GM12891 (cell line): ENCODE measurements around the gene C1QTNF8.

ENCODE experiments used
- DNase-seq: peaks from one replicate; pipeline ENCODE4 v3.0.0; 2011; ENCODE audit warnings: low spot score; ENCODE audit not compliant: insufficient read length
- FAIRE-seq: peaks from 2 replicates; lab custom pipeline; 2011; peaks lifted over from hg19 to GRCh38; lab: Jason Lieb, UNC
- PAX5 ChIP-seq: IDR thresholded peaks from 2 replicates; pipeline ENCODE4 v1.6.1; 2011; ENCODE audit warnings: low read length, moderate library complexity, mild to moderate bottlenecking; ENCODE audit not compliant: insufficient read depth, severe bottlenecking
- POLR2A ChIP-seq: IDR thresholded peaks from 2 replicates; pipeline ENCODE4 v1.6.1; 2011; ENCODE audit warnings: low read depth, low read length, control low read depth
- POLR2AphosphoS5 ChIP-seq: IDR thresholded peaks from 2 replicates; pipeline ENCODE4 v1.6.1; 2011; ENCODE audit warnings: low read depth, low read length, control low read depth
- POU2F2 ChIP-seq: IDR thresholded peaks from 2 replicates; pipeline ENCODE4 v1.6.1; 2011; ENCODE audit warnings: low read depth, mild to moderate bottlenecking, control low read depth, low read length, moderate library complexity
- SPI1 ChIP-seq: IDR thresholded peaks from 2 replicates; pipeline ENCODE4 v1.6.1; 2011; ENCODE audit warnings: low read depth, low read length, control low read depth
- TAF1 ChIP-seq: IDR thresholded peaks from 2 replicates; pipeline ENCODE4 v1.6.1; 2011; ENCODE audit warnings: low read depth, low read length, control low read depth

The C1QTNF8 gene

DNA sequence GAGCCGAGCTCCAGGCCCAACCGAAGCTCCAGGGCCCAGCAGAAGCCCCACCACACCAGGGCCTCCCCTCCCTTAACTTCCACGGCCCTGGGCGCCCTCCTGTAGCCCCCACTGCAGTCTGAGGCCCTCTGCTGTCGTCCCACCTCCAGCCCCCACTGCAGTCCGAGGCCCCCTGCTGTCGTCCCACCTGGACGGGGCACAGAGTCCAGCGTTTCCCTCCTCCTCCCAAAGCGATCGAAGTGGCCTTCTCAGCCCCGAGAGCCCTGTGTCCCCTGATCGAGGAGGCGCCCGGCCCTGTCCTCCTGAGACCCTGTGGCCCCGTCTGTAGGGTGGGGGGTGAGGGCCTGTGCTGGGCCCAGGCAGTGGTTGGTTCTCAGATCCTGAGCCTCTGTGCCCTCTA lies 31.1 kb upstream of the C1QTNF8 start:
- TF ChIP-seq POLR2A (no peak), SPI1 (no peak), TAF1 (no peak), POU2F2 (no peak), PAX5 (no peak)
- no peak for DNase-seq
- FAIRE-seq: no peak

DNA sequence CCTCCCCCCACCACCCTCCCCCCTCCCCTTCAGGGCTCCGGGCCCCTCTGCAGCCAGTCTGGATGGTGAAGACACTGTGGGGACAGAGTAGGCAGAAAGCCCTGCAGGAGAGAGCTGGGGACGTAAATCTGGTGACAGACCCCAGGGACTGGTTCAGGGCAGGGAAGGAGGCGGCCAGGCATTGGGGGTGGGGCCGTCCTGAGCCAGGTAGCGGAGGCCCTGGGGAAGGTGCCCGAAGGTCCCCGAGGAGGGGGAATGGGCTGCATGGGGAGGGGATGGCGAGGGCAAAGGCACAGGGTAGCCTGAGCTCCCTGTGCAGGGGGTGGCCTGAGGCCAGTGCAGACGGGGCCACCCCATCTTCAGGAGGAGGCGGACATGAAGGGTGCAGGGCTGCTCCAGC lies 30.5 kb upstream of the C1QTNF8 start:
- DNase-seq: no peak
- FAIRE-seq: no peak
- TF ChIP-seq POLR2A: no peak
- TF ChIP-seq POU2F2: no peak
- TF ChIP-seq PAX5: no peak
- no peak for TF ChIP-seq SPI1
- TF ChIP-seq POLR2AphosphoS5: no peak
- no peak for TF ChIP-seq TAF1

GRCh38 chr16:1126044-1126443 lies 30.0 kb upstream of the C1QTNF8 start:
- DNase-seq (no peak), FAIRE-seq (no peak)
- TF ChIP-seq PAX5 (no peak), SPI1 (no peak), POLR2AphosphoS5 (no peak), POLR2A (no peak), TAF1 (no peak), POU2F2 (no peak)

GRCh38 chr16:1125471-1125870 lies 29.4 kb upstream of the C1QTNF8 start:
- DNase-seq (peak; percentile 63), FAIRE-seq (no peak)
- no peak for TF ChIP-seq TAF1
- no peak for TF ChIP-seq PAX5
- TF ChIP-seq POLR2A: no peak
- TF ChIP-seq SPI1: no peak
- no peak for TF ChIP-seq POLR2AphosphoS5
- no peak for TF ChIP-seq POU2F2

DNA sequence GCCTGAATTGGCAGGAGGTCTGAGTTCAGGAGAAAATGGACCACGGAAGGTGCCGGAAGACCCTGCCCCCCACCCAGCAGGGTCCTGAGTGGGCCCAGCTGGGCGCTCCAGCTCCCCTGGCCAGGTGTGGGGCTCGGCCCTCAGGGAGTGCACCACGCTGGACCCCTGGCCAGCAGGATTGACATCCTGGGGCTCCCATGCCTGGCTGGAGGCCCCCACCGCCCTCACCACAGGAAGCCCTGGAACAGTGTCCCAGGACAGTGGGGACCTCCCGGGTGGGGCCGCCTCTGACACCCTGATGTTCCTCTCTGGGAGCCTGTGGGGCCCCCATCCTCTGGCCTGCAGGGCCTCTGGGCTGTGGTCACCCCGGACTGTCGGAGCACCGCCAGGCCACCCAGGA lies 28.8 kb upstream of the C1QTNF8 start:
- TF ChIP-seq POLR2A (no peak), POLR2AphosphoS5 (no peak), POU2F2 (no peak)
- no peak for FAIRE-seq
- DNase-seq: no peak

DNA sequence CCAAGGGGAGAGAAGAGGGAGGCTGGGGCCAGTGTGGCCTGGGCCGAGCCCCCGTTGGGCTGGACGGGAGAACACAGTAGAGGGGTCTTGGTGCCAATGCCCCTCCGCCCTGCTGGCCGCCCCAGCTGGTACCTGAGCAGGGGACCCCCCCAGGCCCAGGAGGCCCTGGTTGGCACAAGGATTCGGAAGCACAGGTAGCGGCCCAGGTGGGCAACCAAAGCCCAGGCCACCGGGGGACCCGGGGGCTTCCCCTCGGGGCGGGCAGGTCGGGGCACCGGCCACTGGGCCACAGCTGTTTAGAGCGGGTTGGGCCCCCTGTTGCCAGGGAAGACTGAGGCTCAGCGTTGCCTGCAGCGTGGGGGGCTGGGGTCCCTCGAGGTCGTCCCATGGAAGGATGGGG lies 28.2 kb upstream of the C1QTNF8 start:
- FAIRE-seq (no peak), DNase-seq (no peak)
- TF ChIP-seq POLR2A (no peak), PAX5 (no peak), TAF1 (no peak), POU2F2 (no peak), SPI1 (no peak), POLR2AphosphoS5 (no peak)

GRCh38 chr16:1123525-1124230 lies 27.6 kb upstream of the C1QTNF8 start:
- DNase-seq: no peak
- FAIRE-seq: no peak
- TF ChIP-seq POU2F2: no peak

DNA sequence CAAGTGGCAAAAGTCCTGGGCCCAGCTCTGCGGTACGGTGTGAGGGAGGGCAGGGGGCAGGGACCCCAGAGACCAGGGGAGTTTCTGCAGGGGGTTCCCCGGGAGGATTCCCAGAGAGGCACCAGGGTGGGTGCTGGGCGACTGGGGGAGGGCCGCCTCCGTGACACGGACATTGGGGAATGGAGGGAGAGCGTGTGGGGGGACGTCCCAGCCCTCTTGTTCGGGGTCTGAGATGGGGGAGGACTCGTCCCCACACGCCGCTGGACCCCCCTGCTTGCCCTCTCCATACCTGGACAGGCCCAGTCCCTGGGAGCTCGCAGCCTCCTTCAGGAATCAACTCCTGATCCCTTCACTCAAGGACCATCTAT lies 26.3 kb upstream of the C1QTNF8 start:
- DNase-seq: no peak
- TF ChIP-seq SPI1: no peak
- no peak for TF ChIP-seq TAF1
- no peak for TF ChIP-seq PAX5
- TF ChIP-seq POLR2AphosphoS5: no peak
- no peak for TF ChIP-seq POU2F2
- TF ChIP-seq POLR2A: no peak
- no peak for FAIRE-seq

DNA sequence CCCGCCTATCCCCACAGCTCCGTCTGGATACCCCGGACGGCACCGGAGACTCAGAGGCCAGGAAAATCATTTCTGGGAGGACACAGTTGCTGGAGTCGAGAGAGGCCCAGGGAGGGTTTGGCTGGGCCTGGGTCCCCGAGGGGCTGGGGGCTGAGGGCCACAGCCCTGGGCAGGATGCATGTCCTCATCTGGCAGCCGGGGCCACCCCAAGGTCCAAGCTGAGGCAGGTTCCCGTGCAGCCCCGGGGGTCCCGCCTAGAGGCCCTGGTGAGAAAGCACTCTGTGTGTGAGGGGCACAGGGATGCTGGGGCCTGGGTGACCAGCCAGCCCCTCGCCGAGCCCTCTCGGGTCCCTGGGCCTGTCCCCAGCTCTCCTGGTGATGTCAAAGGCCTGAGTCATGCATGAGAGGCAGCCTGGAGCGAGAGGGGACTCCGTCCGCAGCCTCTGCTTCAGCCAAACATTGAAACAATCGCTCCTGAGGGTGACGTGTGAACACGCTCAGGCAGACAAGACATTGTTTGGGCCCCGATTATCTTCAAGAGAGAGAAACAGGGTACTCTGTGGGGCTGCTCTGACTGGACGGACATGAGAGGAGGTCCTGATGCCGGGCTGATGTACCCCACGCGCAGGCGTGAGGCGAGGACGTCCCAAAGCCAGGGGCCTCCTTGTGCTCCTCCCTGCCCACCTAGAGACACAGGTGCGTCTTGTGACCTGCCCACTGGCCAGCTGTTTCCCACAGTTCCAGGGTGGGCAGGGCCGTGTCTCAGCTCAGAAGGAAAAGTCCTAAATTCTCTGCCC lies 25.8 kb upstream of the C1QTNF8 start:
- FAIRE-seq: no peak
- DNase-seq: no peak
- TF ChIP-seq TAF1: no peak
- TF ChIP-seq SPI1: no peak
- no peak for TF ChIP-seq POLR2A
- TF ChIP-seq POLR2AphosphoS5: no peak
- TF ChIP-seq POU2F2: no peak
- TF ChIP-seq PAX5: no peak

GRCh38 chr16:1121009-1121408 lies 25.0 kb upstream of the C1QTNF8 start:
- FAIRE-seq (no peak), DNase-seq (no peak)
- TF ChIP-seq POLR2AphosphoS5: no peak
- no peak for TF ChIP-seq POLR2A
- no peak for TF ChIP-seq SPI1
- TF ChIP-seq POU2F2: no peak
- TF ChIP-seq TAF1: no peak
- no peak for TF ChIP-seq PAX5
